Neural progenitor cell (in vitro differentiated cells): ENCODE results near the gene RAB35. TPM values are rescaled to one million over a fixed set of nuclear protein-coding genes. Genes with fewer than 3 reads are reported as not detected.
A peak's percentile ranks its signal among the peaks of the same experiment; 100 is the strongest.

Experiments
- DNase-seq: peaks from one replicate; pipeline ENCODE4 v3.0.0-alpha.2; 2016; ENCODE audit warnings: low spot score
- H2AFZ ChIP-seq: fragments of 200-600 bp; sonication (generic); replicated peaks from 2 replicates; pipeline ENCODE4 v1.6.1; 2016; ENCODE audit warnings: antibody characterized with exemption
- H3F3A ChIP-seq: fragments of 200-600 bp; sonication (generic); 2 replicates; pipeline ENCODE4 v1.6.1; 2016; ENCODE audit warnings: antibody characterized with exemption, low read depth
- H3K27ac ChIP-seq: fragments of 200-600 bp; sonication (generic); 2 replicates; pipeline ENCODE4 v1.5.1; 2016; ENCODE audit warnings: mild to moderate bottlenecking
- H3K27me3 ChIP-seq: fragments of 200-600 bp; sonication (generic); 2 replicates; pipeline ENCODE4 v1.6.1; 2016; ENCODE audit warnings: mild to moderate bottlenecking, moderate library complexity
- H3K36me3 ChIP-seq: fragments of 200-600 bp; sonication (generic); 2 replicates; pipeline ENCODE4 v1.5.1; 2016
- H3K4me1 ChIP-seq: fragments of 200-600 bp; sonication (generic); 2 replicates; pipeline ENCODE4 v1.6.1; 2016; ENCODE audit warnings: mixed run types
- H3K4me2 ChIP-seq: fragments of 200-600 bp; sonication (generic); 2 replicates; pipeline ENCODE4 v1.6.1; 2016
- H3K4me3 ChIP-seq: fragments of 200-600 bp; sonication (generic); 2 replicates; pipeline ENCODE4 v1.5.1; 2016
- H3K79me2 ChIP-seq: fragments of 200-600 bp; sonication (generic); 2 replicates; pipeline ENCODE4 v1.6.1; 2016; ENCODE audit warnings: low read depth
- H3K9ac ChIP-seq: fragments of 200-600 bp; sonication (generic); 2 replicates; pipeline ENCODE4 v1.6.1; 2016
- H3K9me3 ChIP-seq: fragments of 200-600 bp; sonication (generic); 2 replicates; pipeline ENCODE4 v1.5.1; 2016; ENCODE audit warnings: low read depth
- H4K20me1 ChIP-seq: fragments of 200-600 bp; sonication (generic); 2 replicates; pipeline ENCODE4 v1.6.1; 2016; ENCODE audit warnings: low read depth
- H3K27ac Mint-ChIP-seq: 3 replicates; pipeline ENCODE4 v1.8.0; 2021; ENCODE audit warnings: mixed read lengths
- H3K27me3 Mint-ChIP-seq: 2 replicates; pipeline ENCODE4 v1.8.0; 2022; ENCODE audit warnings: low read depth, mild to moderate bottlenecking, inconsistent platforms, moderate library complexity, mixed read lengths; ENCODE audit not compliant: insufficient read depth
- H3K36me3 Mint-ChIP-seq: 3 replicates; pipeline ENCODE4 v1.8.0; 2021; ENCODE audit warnings: mixed read lengths
- H3K4me1 Mint-ChIP-seq: 3 replicates; pipeline ENCODE4 v1.8.0; 2021; ENCODE audit warnings: mixed read lengths
- H3K4me3 Mint-ChIP-seq: 3 replicates; pipeline ENCODE4 v1.8.0; 2021; ENCODE audit warnings: mild to moderate bottlenecking, moderate library complexity, mixed read lengths
- H3K9me3 Mint-ChIP-seq: 3 replicates; pipeline ENCODE4 v1.8.0; 2020; ENCODE audit warnings: mixed read lengths
- EZH2 ChIP-seq: fragments of 200-600 bp; sonication (generic); IDR thresholded peaks from 2 replicates; pipeline ENCODE4 v1.6.1; 2017; ENCODE audit warnings: antibody characterized with exemption, mild to moderate bottlenecking, moderate library complexity
- EZH2phosphoT487 ChIP-seq: fragments of 200-600 bp; sonication (generic); IDR thresholded peaks from 2 replicates; pipeline ENCODE4 v1.6.1; 2017; ENCODE audit warnings: antibody characterized with exemption
- total RNA-seq: library from RNA; depleted of rRNA; stranded (reverse); fragments of >200 nt; gene quantifications from 2 replicates; pipeline ENCODE4 v1.2.3, GENCODE V29; 2015; ENCODE audit warnings: low replicate concordance
- TF ChIP-seq, protein P1 (sequence below): fragments of 200-600 bp; sonication (generic); IDR thresholded peaks from 2 replicates; pipeline ENCODE4 v1.5.1; 2017; ENCODE audit warnings: antibody characterized with exemption, mild to moderate bottlenecking

The RAB35 gene
- total RNA-seq, 1 donor from 2014 or later, result 17.5 TPM

DNA sequence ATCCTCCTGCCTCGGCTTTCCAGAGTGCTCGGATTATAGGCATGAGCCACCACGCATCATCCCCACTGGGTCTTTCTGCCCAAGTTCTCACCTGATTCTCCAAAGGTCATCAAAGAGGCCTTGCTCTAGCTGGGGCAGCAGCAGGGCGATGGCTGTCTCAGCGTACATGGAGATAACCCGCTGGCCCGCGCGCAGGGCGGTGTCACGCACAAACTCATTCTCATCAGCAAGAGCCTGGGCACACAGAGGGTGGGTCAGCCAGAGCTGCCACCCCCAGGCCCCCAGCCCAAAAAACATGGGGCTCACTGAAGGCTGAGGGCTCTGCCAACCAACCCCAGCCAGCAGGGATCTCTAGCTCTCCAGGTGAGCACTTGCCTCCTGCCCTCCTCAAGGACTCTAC is 27.7 kb upstream of the RAB35 start:
- no peaks in the 10 kb centered on the region for H3K79me2 ChIP-seq
- no peaks in the 10 kb centered on the region for H3K27me3 ChIP-seq
- Mint-ChIP-seq H3K9me3 (no peaks in the 10 kb centered on the region), H3K4me3 (no peak overlapping the region), H3K27ac (no peak overlapping the region), H3K4me1 (no peaks in the 10 kb centered on the region), H3K27me3 (peaks cover 2% of the 10 kb centered on the region), H3K36me3 (peaks cover 41% of the 10 kb centered on the region)
- no peaks in the 10 kb centered on the region for H4K20me1 ChIP-seq
- H2AFZ ChIP-seq, result no peak overlapping the region
- peaks cover 3% of the 10 kb centered on the region for H3K36me3 ChIP-seq
- H3K4me2 ChIP-seq, result no peak overlapping the region
- H3K9me3 ChIP-seq, result no peaks in the 10 kb centered on the region
- H3F3A ChIP-seq, result no peaks in the 10 kb centered on the region
- H3K4me1 ChIP-seq, result no peaks in the 10 kb centered on the region
- no peak overlapping the region for H3K4me3 ChIP-seq
- TF ChIP-seq EZH2, result no peak
- TF ChIP-seq, protein P1, sequence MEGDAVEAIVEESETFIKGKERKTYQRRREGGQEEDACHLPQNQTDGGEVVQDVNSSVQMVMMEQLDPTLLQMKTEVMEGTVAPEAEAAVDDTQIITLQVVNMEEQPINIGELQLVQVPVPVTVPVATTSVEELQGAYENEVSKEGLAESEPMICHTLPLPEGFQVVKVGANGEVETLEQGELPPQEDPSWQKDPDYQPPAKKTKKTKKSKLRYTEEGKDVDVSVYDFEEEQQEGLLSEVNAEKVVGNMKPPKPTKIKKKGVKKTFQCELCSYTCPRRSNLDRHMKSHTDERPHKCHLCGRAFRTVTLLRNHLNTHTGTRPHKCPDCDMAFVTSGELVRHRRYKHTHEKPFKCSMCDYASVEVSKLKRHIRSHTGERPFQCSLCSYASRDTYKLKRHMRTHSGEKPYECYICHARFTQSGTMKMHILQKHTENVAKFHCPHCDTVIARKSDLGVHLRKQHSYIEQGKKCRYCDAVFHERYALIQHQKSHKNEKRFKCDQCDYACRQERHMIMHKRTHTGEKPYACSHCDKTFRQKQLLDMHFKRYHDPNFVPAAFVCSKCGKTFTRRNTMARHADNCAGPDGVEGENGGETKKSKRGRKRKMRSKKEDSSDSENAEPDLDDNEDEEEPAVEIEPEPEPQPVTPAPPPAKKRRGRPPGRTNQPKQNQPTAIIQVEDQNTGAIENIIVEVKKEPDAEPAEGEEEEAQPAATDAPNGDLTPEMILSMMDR, result no peak
- no peak overlapping the region for H3K9ac ChIP-seq
- no peak overlapping the region for H3K27ac ChIP-seq
- DNase-seq, result no peak

GRCh38 chr12:120142231-120142877 is 25.8 kb upstream of the RAB35 start:
- no peak for DNase-seq
- Histone ChIP-seq H3K9me3 (no peaks in the 10 kb centered on the region), H2AFZ (no peak overlapping the region), H3F3A (no peaks in the 10 kb centered on the region), H3K9ac (no peak overlapping the region), H4K20me1 (no peaks in the 10 kb centered on the region), H3K27ac (no peak overlapping the region), H3K4me1 (no peaks in the 10 kb centered on the region), H3K36me3 (peaks cover 3% of the 10 kb centered on the region), H3K79me2 (no peaks in the 10 kb centered on the region), H3K4me3 (no peak overlapping the region), H3K4me2 (no peak overlapping the region), H3K27me3 (no peaks in the 10 kb centered on the region)
- H3K27me3 Mint-ChIP-seq, result peaks cover 4% of the 10 kb centered on the region
- H3K4me3 Mint-ChIP-seq, result no peak overlapping the region
- H3K4me1 Mint-ChIP-seq, result no peaks in the 10 kb centered on the region
- peak overlapping the region; percentile 33 for H3K27ac Mint-ChIP-seq
- no peaks in the 10 kb centered on the region for H3K9me3 Mint-ChIP-seq
- H3K36me3 Mint-ChIP-seq, result peaks cover 34% of the 10 kb centered on the region
- no peak for TF ChIP-seq EZH2phosphoT487
- TF ChIP-seq, protein P1, result no peak
- TF ChIP-seq EZH2, result no peak

GRCh38 chr12:120141336-120141735 is 24.8 kb upstream of the RAB35 start:
- Histone ChIP-seq H3K9ac (no peak overlapping the region), H3K79me2 (no peaks in the 10 kb centered on the region), H3F3A (no peaks in the 10 kb centered on the region), H3K27me3 (no peaks in the 10 kb centered on the region), H3K4me2 (no peak overlapping the region), H3K9me3 (no peaks in the 10 kb centered on the region), H3K4me1 (no peaks in the 10 kb centered on the region), H3K36me3 (peaks cover 3% of the 10 kb centered on the region), H2AFZ (no peak overlapping the region), H4K20me1 (no peaks in the 10 kb centered on the region), H3K27ac (no peak overlapping the region), H3K4me3 (no peak overlapping the region)
- no peaks in the 10 kb centered on the region for H3K9me3 Mint-ChIP-seq
- TF ChIP-seq EZH2 (no peak), EZH2phosphoT487 (no peak)
- TF ChIP-seq, protein P1, result no peak
- peaks cover 31% of the 10 kb centered on the region for H3K36me3 Mint-ChIP-seq
- H3K4me3 Mint-ChIP-seq, result no peak overlapping the region
- no peak overlapping the region for H3K27ac Mint-ChIP-seq
- H3K27me3 Mint-ChIP-seq, result peaks cover 4% of the 10 kb centered on the region
- no peak for DNase-seq
- no peaks in the 10 kb centered on the region for H3K4me1 Mint-ChIP-seq
